CD4-positive, alpha-beta T cell treated with Interleukin-17A for 1 hour (primary cell): Measurements from ENCODE around the gene RPL10.

ENCODE experiments used
- DNase-seq: peaks from one replicate; pipeline ENCODE4 v3.0.0-alpha.2; 2020

The RPL10 gene

GRCh38 chrX:154397888-154398667 lies at the start of gene RPL10:
Gene RPL10, plus strand, starts transcription at chrX:154398377. Its CDS starts 143 bp downstream, at chrX:154398520.
- peak; percentile 95 for DNase-seq

GRCh38 chrX:154348646-154349358 lies 49.4 kb upstream of the RPL10 start:
- peak; percentile 13 for DNase-seq

- DNase-seq = peak; percentile 32
These were observed 48.7 kb upstream of the RPL10 start for GRCh38 chrX:154349359-154349935.

GRCh38 chrX:154349979-154350378 lies 48.2 kb upstream of the RPL10 start:
- DNase-seq = peak; percentile 4

GRCh38 chrX:154350429-154351182 lies 47.6 kb upstream of the RPL10 start:
- peak; percentile 2 for DNase-seq

- DNase-seq = peak; percentile 71
These were observed 46.8 kb upstream of the RPL10 start for GRCh38 chrX:154351183-154352011.

GRCh38 chrX:154352012-154352401 lies 46.2 kb upstream of the RPL10 start:
- no peak for DNase-seq

- DNase-seq = no peak
These were observed 45.7 kb upstream of the RPL10 start for GRCh38 chrX:154352466-154352865.

GRCh38 chrX:154353172-154353843 lies 44.9 kb upstream of the RPL10 start:
- DNase-seq = no peak

- peak; percentile 1 for DNase-seq
These were observed 44.2 kb upstream of the RPL10 start for GRCh38 chrX:154354013-154354412.

GRCh38 chrX:154354516-154354915 lies 43.7 kb upstream of the RPL10 start:
- DNase-seq = no peak

- peak; percentile 9 for DNase-seq
These were observed 42.9 kb upstream of the RPL10 start for GRCh38 chrX:154355094-154355775.

- peak; percentile 1 for DNase-seq
These were observed 42.4 kb upstream of the RPL10 start for GRCh38 chrX:154355776-154356140.

GRCh38 chrX:154356596-154356995 lies 41.6 kb upstream of the RPL10 start:
- DNase-seq = peak; percentile 0

GRCh38 chrX:154357205-154357604 lies 41.0 kb upstream of the RPL10 start:
- peak; percentile 0 for DNase-seq

GRCh38 chrX:154358011-154358410 lies 40.2 kb upstream of the RPL10 start:
- DNase-seq = peak; percentile 0

- no peak for DNase-seq
These were observed 39.3 kb upstream of the RPL10 start for GRCh38 chrX:154358829-154359228.

- no peak for DNase-seq
These were observed 38.6 kb upstream of the RPL10 start for GRCh38 chrX:154359362-154360154.

GRCh38 chrX:154360155-154360713 lies 37.9 kb upstream of the RPL10 start:
- peak; percentile 0 for DNase-seq
